Stimulated activated CD4-positive, alpha-beta T cell treated with anti-CD3 and anti-CD28 coated beads, Interleukin-4, amount 100 ng/mL, for 24 hours (primary cell): ENCODE results near the gene LRRC34.

ENCODE experiments used
- DNase-seq: peaks from one replicate; pipeline ENCODE4 v3.0.0-alpha.2; 2020

LRRC34 gene

GRCh38 chr3:169813278-169813677, 574 bp upstream of the LRRC34 start:
- no peak for DNase-seq

- DNase-seq, result no peak
Observed at GRCh38 chr3:169811631-169812331, 923 bp downstream of the LRRC34 start.

GRCh38 chr3:169809230-169809795, 3.4 kb downstream of the LRRC34 start:
- DNase-seq, result no peak

GRCh38 chr3:169804681-169805080, 8.0 kb downstream of the LRRC34 start:
- DNase-seq, result no peak

- DNase-seq, result no peak
Observed at GRCh38 chr3:169792359-169792758, 20.3 kb downstream of the LRRC34 start.

GRCh38 chr3:169790687-169791429, 21.8 kb downstream of the LRRC34 start:
- DNase-seq, result no peak

GRCh38 chr3:169790219-169790618, 22.5 kb downstream of the LRRC34 start:
- no peak for DNase-seq

GRCh38 chr3:169787791-169788190, 24.9 kb downstream of the LRRC34 start:
- DNase-seq, result no peak

GRCh38 chr3:169787120-169787519, 25.6 kb downstream of the LRRC34 start:
- DNase-seq, result no peak

GRCh38 chr3:169781209-169781855, 31.4 kb downstream of the LRRC34 start:
- DNase-seq, result no peak

GRCh38 chr3:169780742-169781141, 32.0 kb downstream of the LRRC34 start:
- DNase-seq, result no peak

GRCh38 chr3:169777822-169778221, 34.9 kb downstream of the LRRC34 start:
- DNase-seq, result no peak

- DNase-seq, result no peak
Observed at GRCh38 chr3:169774186-169774585, 38.5 kb downstream of the LRRC34 start.

GRCh38 chr3:169772897-169773816, 39.5 kb downstream of the LRRC34 start, which contains the start of gene MYNN:
Gene MYNN (plus strand): TSS chr3:169773396. CDS start chr3:169774296, 900 bp downstream.
- peak; percentile 93 for DNase-seq

GRCh38 chr3:169772305-169772896, 40.3 kb downstream of the LRRC34 start:
- peak; percentile 71 for DNase-seq

- peak; percentile 74 for DNase-seq
Observed at GRCh38 chr3:169771497-169772304, 41.0 kb downstream of the LRRC34 start.

GRCh38 chr3:169769287-169770181, 43.2 kb downstream of the LRRC34 start, which contains the start of gene ACTRT3:
Gene ACTRT3 (minus strand): TSS chr3:169769561. CDS start chr3:169769520, 41 bp downstream.
- DNase-seq, result peak; percentile 63

GRCh38 chr3:169764882-169765612, 47.7 kb downstream of the LRRC34 start, which contains the start of gene TERC:
Gene TERC (minus strand): TSS chr3:169765060.
- DNase-seq, result peak; percentile 93
